ENCODE results near the gene GFPT2.

Gene GFPT2

DNA sequence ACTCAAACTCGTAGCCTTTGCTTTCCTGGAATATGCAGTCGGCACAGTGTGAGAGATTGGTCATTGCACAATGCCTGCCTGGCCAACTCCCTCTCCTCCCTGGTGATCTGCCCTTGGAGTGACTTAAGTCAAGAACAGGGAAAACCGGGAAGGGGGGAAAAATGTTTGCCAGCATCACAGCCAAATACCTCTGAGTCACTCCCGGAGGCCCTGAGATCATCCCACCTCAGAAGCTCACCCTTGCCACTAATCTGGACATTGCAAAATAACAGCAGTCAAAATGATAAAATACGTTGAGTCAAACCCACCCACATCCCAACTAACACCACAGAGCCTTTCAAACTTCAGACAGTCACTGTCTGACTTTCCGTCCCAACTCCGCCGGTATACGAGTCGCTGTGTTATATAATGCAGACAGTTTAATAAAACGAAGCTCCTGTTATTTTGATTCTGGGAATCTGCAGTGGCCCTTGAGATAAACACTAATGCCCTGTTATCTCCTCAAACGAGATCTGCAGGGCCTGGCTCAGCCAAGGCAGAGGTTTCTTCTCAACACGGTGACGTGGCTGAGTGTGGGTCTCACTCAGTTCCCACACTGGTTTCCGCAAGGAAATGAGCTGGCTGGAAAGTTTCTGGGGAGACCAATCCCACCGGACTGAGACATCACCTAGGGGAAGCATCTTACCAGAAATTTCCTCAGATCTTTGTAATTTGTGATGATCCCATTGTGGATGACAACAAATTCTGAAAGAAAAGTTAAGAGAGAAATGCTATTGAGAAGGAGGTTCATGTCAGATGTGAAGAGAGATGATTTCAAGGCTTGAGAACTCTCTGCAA is 22.1 kb downstream of the GFPT2 start:
- DNase-seq (ENCODE audit: low read depth, low spot score): peak; percentile 91
- H3K4me3 ChIP-seq (ENCODE audit: low read depth, low read length): no peak overlapping the region; the same call in 1 of the 2 replicates
- TF ChIP-seq CTCF (IDR thresholded peaks at IDR 0.05; ENCODE audit: insufficient read depth, low read length, missing control alignments): no peak
- ChIA-PET POLR2A (interaction anchor here (0.7 to 1.9 kb wide), 5 partner anchors 12 to 511 kb away, joined by 3 to 9 read pairs (median 4); partner anchors contain the start of genes GFPT2 and SQSTM1), CTCF (interaction anchor here (0.7 to 10.7 kb wide), 10 partner anchors 9 to 913 kb away, joined by 3 to 182 read pairs (median 10); partner anchors contain the start of gene RACK1)

DNA sequence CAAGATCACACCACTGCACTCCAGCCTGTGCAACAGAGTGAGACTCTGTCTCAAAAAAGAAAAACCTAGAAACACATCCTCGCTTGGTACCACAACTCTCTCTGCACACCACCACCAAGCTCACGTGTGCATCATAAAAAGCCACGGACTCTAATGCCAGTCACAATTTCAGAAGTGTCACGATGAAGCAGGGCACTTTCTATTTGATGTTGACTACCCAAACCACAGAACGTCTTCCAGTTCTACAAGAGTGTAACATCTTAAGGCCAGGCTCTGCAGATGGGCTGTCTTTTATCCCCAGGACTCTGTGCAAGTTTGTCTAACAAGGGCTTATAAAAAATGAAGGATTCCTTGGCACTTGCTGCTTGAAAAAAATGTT is 22.9 kb downstream of the GFPT2 start:
- ChIA-PET CTCF (interaction anchor here (0.7 to 10.7 kb wide), 9 partner anchors 8 to 914 kb away, joined by 3 to 182 read pairs (median 9); partner anchors contain the start of gene RACK1), POLR2A (interaction anchor here (1.2 to 1.3 kb wide), 3 partner anchors 13 to 23 kb away, joined by 3 to 5 read pairs (median 4); partner anchors contain the start of gene GFPT2)
- no peak overlapping the region for H3K4me3 ChIP-seq (ENCODE audit: low read depth, low read length)
- no peak for TF ChIP-seq CTCF (IDR thresholded peaks at IDR 0.05; ENCODE audit: insufficient read depth, low read length, missing control alignments)
- DNase-seq (ENCODE audit: low read depth, low spot score): no peak

GRCh38 chr5:180329606-180330269 is 23.4 kb downstream of the GFPT2 start:
- POLR2A ChIA-PET: interaction anchor here (1.2 kb wide), 1 partner anchor 14 kb away, joined by 3 read pairs; no protein-coding TSS in a partner anchor
- CTCF ChIA-PET: interaction anchor here (1.0 to 10.7 kb wide), 12 partner anchors 8 to 142 kb away, joined by 4 to 182 read pairs (median 20); partner anchors contain the start of gene GFPT2
- TF ChIP-seq CTCF (IDR thresholded peaks at IDR 0.05; ENCODE audit: insufficient read depth, low read length, missing control alignments): no peak
- H3K4me3 ChIP-seq (ENCODE audit: low read depth, low read length): no peak overlapping the region
- no peak for DNase-seq (ENCODE audit: low read depth, low spot score)

GRCh38 chr5:180329138-180329435 is 24.0 kb downstream of the GFPT2 start:
- CTCF ChIA-PET: interaction anchor here (0.6 to 10.7 kb wide), 24 partner anchors 7 to 263 kb away, joined by 3 to 182 read pairs (median 5); partner anchors contain the start of genes GFPT2, MAPK9 and SCGB3A1
- TF ChIP-seq CTCF (IDR thresholded peaks at IDR 0.05; ENCODE audit: insufficient read depth, low read length, missing control alignments): no peak
- no peak for DNase-seq (ENCODE audit: low read depth, low spot score)
- POLR2A ChIA-PET: interaction anchor here (0.5 kb wide), 1 partner anchor 24 kb away, joined by 4 read pairs; the partner anchor contains the start of gene GFPT2
- H3K4me3 ChIP-seq (ENCODE audit: low read depth, low read length): no peak overlapping the region

DNA sequence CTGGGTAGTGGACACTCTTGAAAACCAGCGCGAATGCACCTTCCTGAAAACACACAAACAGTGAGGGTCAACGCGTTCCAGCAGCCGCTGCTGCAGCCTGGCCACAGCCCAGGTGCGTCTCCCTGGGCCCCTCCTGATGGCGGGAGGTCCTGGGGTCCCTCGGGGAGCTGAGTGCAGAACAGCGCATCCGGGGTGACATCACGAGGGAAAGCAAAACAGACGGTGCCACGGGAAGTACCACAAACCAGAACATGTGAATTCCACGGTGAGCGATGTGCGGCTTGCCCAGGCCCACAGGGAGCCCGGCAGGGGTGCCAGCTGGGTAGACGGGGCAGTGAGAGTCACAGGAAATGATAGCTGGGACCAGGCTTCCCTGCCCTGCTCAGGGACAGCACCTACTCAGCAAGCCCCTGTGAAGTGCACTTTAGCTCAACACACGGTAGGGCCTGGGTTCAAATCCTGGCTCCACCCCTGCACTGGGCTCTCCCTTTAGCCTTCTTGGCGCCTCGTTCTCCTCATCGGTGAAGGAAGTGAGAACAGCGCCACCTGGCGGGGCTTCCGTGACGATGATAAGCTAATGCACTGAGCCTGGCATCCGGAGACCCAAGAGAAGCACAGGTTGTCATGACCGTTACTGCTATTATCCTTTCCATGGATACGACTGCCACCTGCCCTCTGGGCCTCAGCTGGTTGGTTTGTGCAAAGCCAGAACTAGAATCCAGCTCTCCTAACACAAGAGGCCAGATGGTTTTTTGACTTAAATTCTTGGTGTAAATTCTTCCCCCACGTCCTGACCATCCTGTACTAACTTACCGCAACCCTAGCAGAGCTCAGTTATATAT is 24.6 kb downstream of the GFPT2 start:
- ChIA-PET CTCF (interaction anchor here (0.6 to 10.7 kb wide), 25 partner anchors 9 to 263 kb away, joined by 3 to 182 read pairs (median 4); partner anchors contain the start of genes GFPT2, MAPK9 and SCGB3A1), POLR2A (interaction anchor here (0.5 kb wide), 1 partner anchor 25 kb away, joined by 4 read pairs; the partner anchor contains the start of gene GFPT2)
- no peak overlapping the region for H3K4me3 ChIP-seq (ENCODE audit: low read depth, low read length)
- peak; percentile 69 for TF ChIP-seq CTCF (IDR thresholded peaks at IDR 0.05; ENCODE audit: insufficient read depth, low read length, missing control alignments)
- no peak for DNase-seq (ENCODE audit: low read depth, low spot score)
